HEK293 (cell line): ENCODE data around the gene DCDC2B.

Source experiments
- CTCF ChIA-PET: fragments of 350-600 bp; formaldehyde crosslinking; extraction: SDS; loops from one replicate; lab custom pipeline; 2021; ENCODE audit warnings: antibody characterized with exemption; lab: Yijun Ruan, JAX
- POLR2A ChIA-PET: fragments of 300-600 bp; formaldehyde crosslinking; extraction: SDS; loops from one replicate; lab custom pipeline; 2020; ENCODE audit warnings: antibody characterized with exemption, inconsistent platforms; lab: Yijun Ruan, JAX
- H3K27ac ChIP-seq: fragments of 200-500 bp; sonication (Bioruptor generic); 2 replicates; pipeline ENCODE4 v1.5.1; 2014; ENCODE audit warnings: low read depth, low read length, control low read depth, inconsistent platforms; ENCODE audit errors: extremely low read depth
- H3K36me3 ChIP-seq, 2 experiments: fragments of 200-500 bp in 1 of 2; sonication (Bioruptor generic) in 1 of 2; 1 replicate in 1 of 2; 2 replicates in 1 of 2; pipeline ENCODE4 v1.5.1; 2014 to 2017; ENCODE audit warnings: inconsistent platforms in 2 of 2, low read length in 2 of 2; ENCODE audit not compliant: control insufficient read depth in 2 of 2, insufficient read depth in 1 of 2
- H3K4me1 ChIP-seq: fragments of 200-500 bp; sonication (Bioruptor generic); 2 replicates; pipeline ENCODE4 v1.5.1; 2014; ENCODE audit warnings: mild to moderate bottlenecking, low read length, inconsistent platforms; ENCODE audit not compliant: control insufficient read depth, insufficient read depth
- H3K4me3 ChIP-seq: 2 replicates; pipeline ENCODE4 v1.5.1; 2011; ENCODE audit warnings: low read depth, mild to moderate bottlenecking, control low read depth, low read length, moderate library complexity
- H3K9me3 ChIP-seq: fragments of 200-500 bp; sonication (Bioruptor generic); 2 replicates; pipeline ENCODE4 v1.5.1; 2014; ENCODE audit warnings: low read depth, low read length, inconsistent platforms; ENCODE audit not compliant: control insufficient read depth, insufficient read depth
- BCL6B ChIP-seq: fragments of 450-650 bp; formaldehyde crosslinking; IDR thresholded peaks from 2 replicates; pipeline ENCODE4 v1.5.1; 2017; ENCODE audit warnings: missing biosample characterization, missing genetic modification characterization
- ELK4 ChIP-seq: IDR thresholded peaks from 2 replicates; pipeline ENCODE4 v1.6.1; 2011; ENCODE audit warnings: mild to moderate bottlenecking, low read depth, low read length, borderline replicate concordance
- HOXA7 ChIP-seq: sonication (generic); formaldehyde crosslinking; IDR thresholded peaks from 2 replicates; pipeline ENCODE4 v1.8.1; 2022; ENCODE audit warnings: missing genetic modification reagents, borderline replicate concordance
- HOXC10 ChIP-seq: sonication (generic); formaldehyde crosslinking; IDR thresholded peaks from 2 replicates; pipeline ENCODE4 v1.8.1; 2023; ENCODE audit warnings: mild to moderate bottlenecking, missing genetic modification reagents
- KLF8 ChIP-seq: fragments of 450-650 bp; formaldehyde crosslinking; IDR thresholded peaks from 2 replicates; pipeline ENCODE4 v1.5.1; 2016; ENCODE audit warnings: missing biosample characterization, missing genetic modification characterization
- OSR2 ChIP-seq: fragments of 450-650 bp; formaldehyde crosslinking; IDR thresholded peaks from 2 replicates; pipeline ENCODE4 v1.5.1; 2016; ENCODE audit warnings: missing biosample characterization, missing genetic modification characterization
- SCRT2 ChIP-seq: fragments of 450-650 bp; formaldehyde crosslinking; IDR thresholded peaks from 2 replicates; pipeline ENCODE4 v1.5.1; 2016; ENCODE audit warnings: missing biosample characterization, missing genetic modification characterization
- SP3 ChIP-seq: fragments of 450-650 bp; formaldehyde crosslinking; IDR thresholded peaks from 2 replicates; pipeline ENCODE4 v1.5.1; 2016; ENCODE audit warnings: missing biosample characterization, missing genetic modification characterization
- ZNF10 ChIP-seq: fragments of 450-650 bp; formaldehyde crosslinking; IDR thresholded peaks from 2 replicates; pipeline ENCODE4 v1.5.1; 2017; ENCODE audit warnings: missing biosample characterization, missing genetic modification characterization
- ZNF19 ChIP-seq: fragments of 450-650 bp; formaldehyde crosslinking; IDR thresholded peaks from 2 replicates; pipeline ENCODE4; 2016; ENCODE audit warnings: missing biosample characterization, missing genetic modification characterization, low read depth
- ZNF239 ChIP-seq: fragments of 450-650 bp; formaldehyde crosslinking; IDR thresholded peaks from 2 replicates; pipeline ENCODE4 v1.5.1; 2016; ENCODE audit warnings: missing biosample characterization, missing genetic modification characterization
- ZNF274 ChIP-seq, 2 experiments: fragments of 200-500 bp in 1 of 2; fragments of 450-650 bp in 1 of 2; sonication (Bioruptor generic) in 1 of 2; formaldehyde crosslinking in 1 of 2; IDR thresholded peaks; 2 replicates each; pipeline versions ENCODE4 v1.5.1 to v1.6.1; 2014 to 2016; ENCODE audit warnings: borderline replicate concordance in 1 of 2, inconsistent platforms in 1 of 2, low read length in 1 of 2, missing biosample characterization in 1 of 2, missing genetic modification characterization in 1 of 2
- ZNF341 ChIP-seq: fragments of 450-650 bp; formaldehyde crosslinking; IDR thresholded peaks from 2 replicates; pipeline ENCODE4; 2016; ENCODE audit warnings: low read depth, missing biosample characterization, missing genetic modification characterization
- ZNF514 ChIP-seq: fragments of 450-650 bp; formaldehyde crosslinking; IDR thresholded peaks from 2 replicates; pipeline ENCODE4 v1.5.1; 2016; ENCODE audit warnings: missing biosample characterization, missing genetic modification characterization
- ZNF600 ChIP-seq: fragments of 450-650 bp; formaldehyde crosslinking; IDR thresholded peaks from 2 replicates; pipeline ENCODE4 v1.5.1; 2016; ENCODE audit warnings: missing biosample characterization, missing genetic modification characterization
- ZNF654 ChIP-seq: fragments of 450-650 bp; formaldehyde crosslinking; IDR thresholded peaks from 2 replicates; pipeline ENCODE4 v1.5.1; 2016; ENCODE audit warnings: low read depth, missing biosample characterization, missing genetic modification characterization
- ZNF664 ChIP-seq: fragments of 450-650 bp; formaldehyde crosslinking; IDR thresholded peaks from 2 replicates; pipeline ENCODE4 v1.5.1; 2016; ENCODE audit warnings: missing biosample characterization, missing genetic modification characterization
- ZNF76 ChIP-seq: fragments of 450-650 bp; formaldehyde crosslinking; IDR thresholded peaks from 2 replicates; pipeline ENCODE4; 2016; ENCODE audit warnings: low read depth, missing biosample characterization, missing genetic modification characterization, borderline replicate concordance
- ZNF776 ChIP-seq: fragments of 450-650 bp; formaldehyde crosslinking; IDR thresholded peaks from 2 replicates; pipeline ENCODE4 v1.5.0; 2017; ENCODE audit warnings: missing biosample characterization, missing genetic modification characterization, borderline replicate concordance
- ZSCAN23 ChIP-seq: fragments of 450-650 bp; formaldehyde crosslinking; IDR thresholded peaks from 2 replicates; pipeline ENCODE4 v1.5.1; 2016; ENCODE audit warnings: missing biosample characterization, missing genetic modification characterization
- TF ChIP-seq, protein P1 (sequence below): fragments of 450-650 bp; formaldehyde crosslinking; IDR thresholded peaks from 2 replicates; pipeline ENCODE4 v1.5.1; 2016; ENCODE audit warnings: missing biosample characterization, missing genetic modification characterization

The DCDC2B gene

DNA sequence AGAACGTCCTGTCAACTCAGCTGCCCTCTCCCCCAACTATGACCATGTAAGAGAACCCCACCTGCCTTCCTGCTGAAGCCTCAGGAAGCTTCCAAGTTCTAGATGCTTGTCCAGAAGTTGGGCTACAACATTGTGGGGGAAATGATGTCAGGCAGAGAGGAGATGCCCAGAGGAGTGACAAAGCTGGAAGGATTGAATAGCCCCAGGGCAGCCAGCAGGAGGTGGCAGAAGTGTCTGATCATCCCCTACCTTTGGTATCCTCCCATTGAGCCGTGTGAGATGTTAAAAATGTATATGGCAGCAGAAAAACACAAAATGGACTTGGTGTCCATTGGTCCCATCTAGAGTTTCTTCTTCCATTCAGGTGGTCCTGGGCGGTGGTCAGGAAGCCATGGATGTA is 19.9 kb downstream of the DCDC2B start (continued):
- no peak for TF ChIP-seq ELK4

DNA sequence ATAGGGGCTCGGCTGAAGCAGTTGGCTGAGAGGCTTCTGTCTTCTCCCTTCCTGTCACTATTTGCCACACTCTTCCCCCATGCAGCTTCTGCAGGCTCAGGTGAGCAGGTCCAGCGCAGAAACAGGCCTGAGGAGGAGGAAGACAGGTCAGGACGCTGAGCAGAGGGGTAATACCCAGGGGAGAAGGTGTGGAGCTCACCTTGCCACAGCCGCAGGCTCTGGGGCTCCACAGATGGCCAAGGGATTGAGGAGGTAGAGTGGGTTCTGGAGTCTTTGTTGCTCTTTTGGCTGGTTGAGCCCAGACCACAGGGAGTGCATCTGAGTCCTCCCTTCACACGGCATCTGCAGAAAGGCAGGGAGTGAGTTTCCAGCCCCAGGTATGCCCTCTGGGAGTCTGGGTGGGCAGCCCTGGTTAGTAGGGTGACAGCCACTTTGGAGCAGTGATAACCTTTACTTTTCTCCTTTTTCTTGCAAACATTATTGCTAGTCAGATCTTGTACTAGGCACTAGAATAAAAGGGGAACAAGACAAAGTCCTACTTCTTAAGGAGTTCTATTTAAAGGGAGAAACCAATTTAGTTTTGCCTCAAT is 23.0 kb downstream of the DCDC2B start:
- Histone ChIP-seq H3K36me3 (peaks cover 29 to 64% of the 10 kb centered on the region in 2 experiments), H3K27ac (no peak overlapping the region), H3K9me3 (no peaks in the 10 kb centered on the region), H3K4me3 (no peak overlapping the region), H3K4me1 (no peaks in the 10 kb centered on the region)
- ChIA-PET CTCF (interaction anchor here (0.6 to 1.3 kb wide), 3 partner anchors 9 to 16 kb away, joined by 3 read pairs; no protein-coding TSS in a partner anchor), POLR2A (interaction anchor here (0.6 to 1.4 kb wide), 3 partner anchors 9 to 231 kb away, joined by 3 to 4 read pairs (median 3); no protein-coding TSS in a partner anchor)
- TF ChIP-seq ZNF600 (tag by site-specific recombination) (peak; percentile 24; the same call in 1 of the 2 replicates), ZSCAN23 (tag by site-specific recombination) (no peak), ZNF776 (tag by site-specific recombination) (no peak), HOXA7 (CRISPR knock-in tag) (no peak), SP3 (tag by site-specific recombination) (no peak)

- H3K27ac ChIP-seq = no peak overlapping the region
- H3K36me3 ChIP-seq = peaks cover 21 to 56% of the 10 kb centered on the region in 2 experiments
- TF ChIP-seq ZNF19 (no peak), BCL6B (tag by site-specific recombination) (no peak), HOXC10 (CRISPR knock-in tag) (no peak), ZNF10 (tag by site-specific recombination) (no peak), ZNF776 (tag by site-specific recombination) (no peak), SCRT2 (tag by site-specific recombination) (peak; percentile 51; the same call in 1 of the 2 replicates), ZNF239 (tag by site-specific recombination) (no peak), KLF8 (tag by site-specific recombination) (no peak), ZNF664 (tag by site-specific recombination) (peak; percentile 77), ZNF600 (tag by site-specific recombination) (peak; percentile 88), ZNF514 (tag by site-specific recombination) (no peak), ZNF274 (IDR thresholded peaks at IDR 0.05; ENCODE audit: low read length) (no peak), ZNF274 (tag by site-specific recombination; IDR thresholded peaks at IDR 0.05; ENCODE audit: borderline replicate concordance) (no peak), ZNF341 (tag by site-specific recombination) (no peak), ZNF76 (no peak), ZSCAN23 (tag by site-specific recombination) (no peak), OSR2 (tag by site-specific recombination) (peak; percentile 40; the same call in 1 of the 2 replicates), ZNF654 (tag by site-specific recombination) (no peak)
- TF ChIP-seq, protein P1, sequence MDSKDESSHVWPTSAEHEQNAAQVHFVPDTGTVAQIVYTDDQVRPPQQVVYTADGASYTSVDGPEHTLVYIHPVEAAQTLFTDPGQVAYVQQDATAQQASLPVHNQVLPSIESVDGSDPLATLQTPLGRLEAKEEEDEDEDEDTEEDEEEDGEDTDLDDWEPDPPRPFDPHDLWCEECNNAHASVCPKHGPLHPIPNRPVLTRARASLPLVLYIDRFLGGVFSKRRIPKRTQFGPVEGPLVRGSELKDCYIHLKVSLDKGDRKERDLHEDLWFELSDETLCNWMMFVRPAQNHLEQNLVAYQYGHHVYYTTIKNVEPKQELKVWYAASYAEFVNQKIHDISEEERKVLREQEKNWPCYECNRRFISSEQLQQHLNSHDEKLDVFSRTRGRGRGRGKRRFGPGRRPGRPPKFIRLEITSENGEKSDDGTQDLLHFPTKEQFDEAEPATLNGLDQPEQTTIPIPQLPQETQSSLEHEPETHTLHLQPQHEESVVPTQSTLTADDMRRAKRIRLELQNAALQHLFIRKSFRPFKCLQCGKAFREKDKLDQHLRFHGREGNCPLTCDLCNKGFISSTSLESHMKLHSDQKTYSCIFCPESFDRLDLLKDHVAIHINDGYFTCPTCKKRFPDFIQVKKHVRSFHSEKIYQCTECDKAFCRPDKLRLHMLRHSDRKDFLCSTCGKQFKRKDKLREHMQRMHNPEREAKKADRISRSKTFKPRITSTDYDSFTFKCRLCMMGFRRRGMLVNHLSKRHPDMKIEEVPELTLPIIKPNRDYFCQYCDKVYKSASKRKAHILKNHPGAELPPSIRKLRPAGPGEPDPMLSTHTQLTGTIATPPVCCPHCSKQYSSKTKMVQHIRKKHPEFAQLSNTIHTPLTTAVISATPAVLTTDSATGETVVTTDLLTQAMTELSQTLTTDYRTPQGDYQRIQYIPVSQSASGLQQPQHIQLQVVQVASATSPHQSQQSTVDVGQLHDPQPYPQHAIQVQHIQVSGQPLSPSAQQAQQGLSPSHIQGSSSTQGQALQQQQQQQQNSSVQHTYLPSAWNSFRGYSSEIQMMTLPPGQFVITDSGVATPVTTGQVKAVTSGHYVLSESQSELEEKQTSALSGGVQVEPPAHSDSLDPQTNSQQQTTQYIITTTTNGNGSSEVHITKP = peak; percentile 99
- no peak overlapping the region for H3K4me3 ChIP-seq
- no peaks in the 10 kb centered on the region for H3K4me1 ChIP-seq
- CTCF ChIA-PET = interaction anchor here (0.6 kb wide), 1 partner anchor 13 kb away, joined by 3 read pairs; no protein-coding TSS in a partner anchor
- H3K9me3 ChIP-seq = no peaks in the 10 kb centered on the region
- POLR2A ChIA-PET = interaction anchor here (0.8 kb wide), 1 partner anchor 86 kb away, joined by 3 read pairs; no protein-coding TSS in a partner anchor
Observed at GRCh38 chr1:32232558-32233304, 23.8 kb downstream of the DCDC2B start.
